ENCODE results near the gene SLCO4A1.

- TF ChIP-seq CTCF (IDR thresholded peaks at IDR 0.05) (no peak), POLR2A (IDR thresholded peaks at IDR 0.05) (no peak)
These were observed 52.6 kb downstream of the SLCO4A1 start for GRCh38 chr20:62694868-62695267.

Data from adrenal gland (tissue), 5 donors.